ENCODE results near the gene IRF2. TPM values are rescaled to one million over a fixed set of nuclear protein-coding genes. Genes with fewer than 3 reads are reported as not detected.

The IRF2 gene
- polyA plus RNA-seq, 1 donor (not counting 4 experiments of a cell fraction or from before 2014, with no cell fraction given), result 23.8 TPM

DNA sequence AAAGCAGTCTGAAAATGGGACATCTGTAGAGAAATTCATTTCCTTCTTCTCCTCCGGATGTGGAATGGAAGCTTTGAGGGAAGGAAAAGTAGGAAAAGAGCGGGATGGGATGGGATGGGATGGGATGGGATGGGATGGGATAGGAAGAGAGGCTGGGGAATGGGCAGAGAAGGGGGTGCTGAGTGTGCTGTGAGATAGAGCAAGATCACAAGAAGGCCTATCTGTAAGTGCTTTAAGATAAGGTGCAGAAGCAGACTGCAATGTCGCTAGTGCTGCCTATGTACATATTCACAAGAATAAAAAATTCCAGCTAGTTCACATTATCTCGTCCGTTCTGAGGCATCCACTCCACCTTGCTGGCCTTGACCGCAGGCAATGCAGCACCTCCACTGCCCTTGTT is 86.2 kb downstream of the IRF2 start:
- Histone ChIP-seq H3K9me1 (ENCODE audit: control insufficient read depth, extremely low read depth, insufficient read depth, low read length) (no peaks in the 10 kb centered on the region), H2AFZ (ENCODE audit: control insufficient read depth, low read length) (no peak overlapping the region), H3K27ac (ENCODE audit: control insufficient read depth, insufficient read depth, low read length) (no peak overlapping the region), H3K36me3 (ENCODE audit: control insufficient read depth in 2 of 2, extremely low read depth in 1 of 2, insufficient read depth in 2 of 2, low read length in 2 of 2) (peaks cover 17 to 27% of the 10 kb centered on the region in 2 experiments), H3K4me2 (ENCODE audit: control insufficient read depth, extremely low read depth, insufficient read depth, low read depth, low read length) (no peak overlapping the region), H3K9ac (ENCODE audit: control insufficient read depth, extremely low read depth, insufficient read depth, low read length) (no peak overlapping the region), H4K20me1 (ENCODE audit: control insufficient read depth, extremely low read depth, insufficient read depth, low read length) (no peaks in the 10 kb centered on the region), H3K27me3 (ENCODE audit: control insufficient read depth, extremely low read depth, insufficient read depth, low read length) (no peaks in the 10 kb centered on the region), H3K9me3 (ENCODE audit: control insufficient read depth, low read depth, low read length) (no peaks in the 10 kb centered on the region), H3K4me3 (ENCODE audit: control insufficient read depth in 2 of 3, extremely low read depth in 1 of 3, insufficient read depth in 2 of 3, low read depth in 1 of 3, low read length in 3 of 3) (no peak overlapping the region), H3K4me1 (ENCODE audit: control insufficient read depth, extremely low read depth, insufficient read depth, low read length) (peaks cover 21% of the 10 kb centered on the region), H3K79me2 (ENCODE audit: control insufficient read depth, insufficient read depth, low read length) (no peaks in the 10 kb centered on the region)
- DNase-seq (ENCODE audit: low read depth, low spot score) (no peak), FAIRE-seq (no peak)
- dilution Hi-C loops (cut with MboI; ENCODE audit: extremely low pct_ligation_motif_present, low sequenced_read_pairs), result no loop called here
- TF ChIP-seq, protein P1, sequence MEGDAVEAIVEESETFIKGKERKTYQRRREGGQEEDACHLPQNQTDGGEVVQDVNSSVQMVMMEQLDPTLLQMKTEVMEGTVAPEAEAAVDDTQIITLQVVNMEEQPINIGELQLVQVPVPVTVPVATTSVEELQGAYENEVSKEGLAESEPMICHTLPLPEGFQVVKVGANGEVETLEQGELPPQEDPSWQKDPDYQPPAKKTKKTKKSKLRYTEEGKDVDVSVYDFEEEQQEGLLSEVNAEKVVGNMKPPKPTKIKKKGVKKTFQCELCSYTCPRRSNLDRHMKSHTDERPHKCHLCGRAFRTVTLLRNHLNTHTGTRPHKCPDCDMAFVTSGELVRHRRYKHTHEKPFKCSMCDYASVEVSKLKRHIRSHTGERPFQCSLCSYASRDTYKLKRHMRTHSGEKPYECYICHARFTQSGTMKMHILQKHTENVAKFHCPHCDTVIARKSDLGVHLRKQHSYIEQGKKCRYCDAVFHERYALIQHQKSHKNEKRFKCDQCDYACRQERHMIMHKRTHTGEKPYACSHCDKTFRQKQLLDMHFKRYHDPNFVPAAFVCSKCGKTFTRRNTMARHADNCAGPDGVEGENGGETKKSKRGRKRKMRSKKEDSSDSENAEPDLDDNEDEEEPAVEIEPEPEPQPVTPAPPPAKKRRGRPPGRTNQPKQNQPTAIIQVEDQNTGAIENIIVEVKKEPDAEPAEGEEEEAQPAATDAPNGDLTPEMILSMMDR (optimal IDR thresholded peaks at IDR 0.05 in 1 of 3, IDR thresholded peaks at IDR 0.05 in 1 of 3, conservative IDR thresholded peaks at IDR 0.05 in 1 of 3; ENCODE audit: extremely low read depth in 1 of 3, insufficient read depth in 2 of 3, low read length in 3 of 3), result no peak
- no peak for TF ChIP-seq EZH2 (IDR thresholded peaks at IDR 0.05; ENCODE audit: low read length)

DNA sequence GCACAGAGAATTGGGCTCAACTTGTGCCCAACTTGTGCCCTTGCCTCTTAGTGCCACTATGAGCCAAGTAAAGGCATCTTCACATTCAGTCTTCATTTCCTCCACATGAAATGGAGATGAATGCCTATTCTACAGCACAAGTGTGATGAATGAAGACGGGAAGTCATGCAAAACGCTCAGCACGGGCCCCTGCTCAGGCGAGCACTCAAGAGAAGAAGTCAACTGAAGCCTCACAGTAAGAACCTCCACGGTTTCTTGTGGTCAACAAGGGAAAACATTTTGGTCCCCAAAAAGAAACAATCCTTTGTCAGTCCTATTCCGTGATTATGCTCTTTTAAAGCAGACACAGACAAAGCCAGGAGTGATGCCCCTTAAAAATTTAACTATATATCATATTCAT is 87.0 kb downstream of the IRF2 start:
- no peak overlapping the region for H3K27ac ChIP-seq (ENCODE audit: control insufficient read depth, insufficient read depth, low read length)
- H3K36me3 ChIP-seq (ENCODE audit: control insufficient read depth in 2 of 2, extremely low read depth in 1 of 2, insufficient read depth in 2 of 2, low read length in 2 of 2), result peaks cover 11 to 23% of the 10 kb centered on the region in 2 experiments

More for the DNA sequence above, 87.0 kb downstream of the IRF2 start:
- H3K9ac ChIP-seq (ENCODE audit: control insufficient read depth, extremely low read depth, insufficient read depth, low read length), result no peak overlapping the region
- H3K27me3 ChIP-seq (ENCODE audit: control insufficient read depth, extremely low read depth, insufficient read depth, low read length), result no peaks in the 10 kb centered on the region
- DNase-seq (ENCODE audit: low read depth, low spot score) (no peak), FAIRE-seq (no peak)
- dilution Hi-C loops (cut with MboI; ENCODE audit: extremely low pct_ligation_motif_present, low sequenced_read_pairs), result no loop called here
- H3K9me1 ChIP-seq (ENCODE audit: control insufficient read depth, extremely low read depth, insufficient read depth, low read length), result no peaks in the 10 kb centered on the region
- no peaks in the 10 kb centered on the region for H3K79me2 ChIP-seq (ENCODE audit: control insufficient read depth, insufficient read depth, low read length)
- H3K4me3 ChIP-seq (ENCODE audit: control insufficient read depth in 2 of 3, extremely low read depth in 1 of 3, insufficient read depth in 2 of 3, low read depth in 1 of 3, low read length in 3 of 3), result no peak overlapping the region
- no peak overlapping the region for H3K4me2 ChIP-seq (ENCODE audit: control insufficient read depth, extremely low read depth, insufficient read depth, low read depth, low read length)
- H3K4me1 ChIP-seq (ENCODE audit: control insufficient read depth, extremely low read depth, insufficient read depth, low read length), result peaks cover 29% of the 10 kb centered on the region
- H4K20me1 ChIP-seq (ENCODE audit: control insufficient read depth, extremely low read depth, insufficient read depth, low read length), result no peaks in the 10 kb centered on the region
- H3K9me3 ChIP-seq (ENCODE audit: control insufficient read depth, low read depth, low read length), result no peaks in the 10 kb centered on the region
- no peak overlapping the region for H2AFZ ChIP-seq (ENCODE audit: control insufficient read depth, low read length)
- TF ChIP-seq EZH2 (IDR thresholded peaks at IDR 0.05; ENCODE audit: low read length), result no peak
- TF ChIP-seq, protein P1 (optimal IDR thresholded peaks at IDR 0.05 in 1 of 3, IDR thresholded peaks at IDR 0.05 in 1 of 3, conservative IDR thresholded peaks at IDR 0.05 in 1 of 3; ENCODE audit: extremely low read depth in 1 of 3, insufficient read depth in 2 of 3, low read length in 3 of 3), result no peak
